HG02884 (cell line): Measurements from ENCODE around the gene FLNB.

Experiments
- ATAC-seq: cut with Tn5 transposase; IDR thresholded peaks from one replicate; pipeline ENCODE4 v1.9.1; 2021; ENCODE audit warnings: mild to moderate bottlenecking, moderate library complexity; ENCODE audit not compliant: unreplicated experiment

FLNB gene

GRCh38 chr3:58073301-58074108 lies 65.3 kb downstream of the FLNB start:
- ATAC-seq: no peak

GRCh38 chr3:58074116-58074715 lies 66.0 kb downstream of the FLNB start:
- ATAC-seq: no peak

- no peak for ATAC-seq
Observed at GRCh38 chr3:58074997-58075396, 66.8 kb downstream of the FLNB start.

GRCh38 chr3:58077596-58078285 lies 69.5 kb downstream of the FLNB start:
- ATAC-seq: no peak

GRCh38 chr3:58078610-58079009 lies 70.4 kb downstream of the FLNB start:
- no peak for ATAC-seq

GRCh38 chr3:58079773-58080172 lies 71.6 kb downstream of the FLNB start:
- ATAC-seq: no peak

GRCh38 chr3:58082047-58082446 lies 73.8 kb downstream of the FLNB start:
- ATAC-seq: no peak

- ATAC-seq: no peak
Observed at GRCh38 chr3:58084166-58084565, 75.9 kb downstream of the FLNB start.

- no peak for ATAC-seq
Observed at GRCh38 chr3:58084788-58085543, 76.7 kb downstream of the FLNB start.

GRCh38 chr3:58085616-58086015 lies 77.4 kb downstream of the FLNB start:
- ATAC-seq: no peak

- ATAC-seq: no peak
Observed at GRCh38 chr3:58088501-58088900, 80.3 kb downstream of the FLNB start.

- no peak for ATAC-seq
Observed at GRCh38 chr3:58090351-58090750, 82.1 kb downstream of the FLNB start.

GRCh38 chr3:58092521-58092920 lies 84.3 kb downstream of the FLNB start:
- no peak for ATAC-seq

GRCh38 chr3:58093574-58094195 lies 85.5 kb downstream of the FLNB start:
- no peak for ATAC-seq

GRCh38 chr3:58094657-58095056 lies 86.4 kb downstream of the FLNB start:
- ATAC-seq: no peak

- ATAC-seq: no peak
Observed at GRCh38 chr3:58095603-58096138, 87.4 kb downstream of the FLNB start.

GRCh38 chr3:58098531-58098930 lies 90.3 kb downstream of the FLNB start:
- no peak for ATAC-seq

- no peak for ATAC-seq
Observed at GRCh38 chr3:58099865-58100264, 91.6 kb downstream of the FLNB start.

GRCh38 chr3:58101499-58102389 lies 93.5 kb downstream of the FLNB start:
- no peak for ATAC-seq

- no peak for ATAC-seq
Observed at GRCh38 chr3:58102390-58102750, 94.1 kb downstream of the FLNB start.
